ENCODE results near the gene RHEBL1.

- TF ChIP-seq, protein P1, sequence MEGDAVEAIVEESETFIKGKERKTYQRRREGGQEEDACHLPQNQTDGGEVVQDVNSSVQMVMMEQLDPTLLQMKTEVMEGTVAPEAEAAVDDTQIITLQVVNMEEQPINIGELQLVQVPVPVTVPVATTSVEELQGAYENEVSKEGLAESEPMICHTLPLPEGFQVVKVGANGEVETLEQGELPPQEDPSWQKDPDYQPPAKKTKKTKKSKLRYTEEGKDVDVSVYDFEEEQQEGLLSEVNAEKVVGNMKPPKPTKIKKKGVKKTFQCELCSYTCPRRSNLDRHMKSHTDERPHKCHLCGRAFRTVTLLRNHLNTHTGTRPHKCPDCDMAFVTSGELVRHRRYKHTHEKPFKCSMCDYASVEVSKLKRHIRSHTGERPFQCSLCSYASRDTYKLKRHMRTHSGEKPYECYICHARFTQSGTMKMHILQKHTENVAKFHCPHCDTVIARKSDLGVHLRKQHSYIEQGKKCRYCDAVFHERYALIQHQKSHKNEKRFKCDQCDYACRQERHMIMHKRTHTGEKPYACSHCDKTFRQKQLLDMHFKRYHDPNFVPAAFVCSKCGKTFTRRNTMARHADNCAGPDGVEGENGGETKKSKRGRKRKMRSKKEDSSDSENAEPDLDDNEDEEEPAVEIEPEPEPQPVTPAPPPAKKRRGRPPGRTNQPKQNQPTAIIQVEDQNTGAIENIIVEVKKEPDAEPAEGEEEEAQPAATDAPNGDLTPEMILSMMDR (IDR thresholded peaks at IDR 0.05; ENCODE audit: low read depth, low read length, poor library complexity, severe bottlenecking): no peak
- TF ChIP-seq EZH2phosphoT487 (IDR thresholded peaks at IDR 0.05; ENCODE audit: borderline replicate concordance, low read length): no peak
Observed at GRCh38 chr12:49023812-49024211, 46.0 kb downstream of the RHEBL1 start.
